ENCODE data around the gene ADRB1. TPM values are rescaled to one million over a fixed set of nuclear protein-coding genes. Genes with fewer than 3 reads are reported as not detected.

The ADRB1 gene
- total RNA-seq = under 1 TPM in 3 of 4 donors, not detected in 1; 0.13 to 0.66 (median 0.18) TPM

DNA sequence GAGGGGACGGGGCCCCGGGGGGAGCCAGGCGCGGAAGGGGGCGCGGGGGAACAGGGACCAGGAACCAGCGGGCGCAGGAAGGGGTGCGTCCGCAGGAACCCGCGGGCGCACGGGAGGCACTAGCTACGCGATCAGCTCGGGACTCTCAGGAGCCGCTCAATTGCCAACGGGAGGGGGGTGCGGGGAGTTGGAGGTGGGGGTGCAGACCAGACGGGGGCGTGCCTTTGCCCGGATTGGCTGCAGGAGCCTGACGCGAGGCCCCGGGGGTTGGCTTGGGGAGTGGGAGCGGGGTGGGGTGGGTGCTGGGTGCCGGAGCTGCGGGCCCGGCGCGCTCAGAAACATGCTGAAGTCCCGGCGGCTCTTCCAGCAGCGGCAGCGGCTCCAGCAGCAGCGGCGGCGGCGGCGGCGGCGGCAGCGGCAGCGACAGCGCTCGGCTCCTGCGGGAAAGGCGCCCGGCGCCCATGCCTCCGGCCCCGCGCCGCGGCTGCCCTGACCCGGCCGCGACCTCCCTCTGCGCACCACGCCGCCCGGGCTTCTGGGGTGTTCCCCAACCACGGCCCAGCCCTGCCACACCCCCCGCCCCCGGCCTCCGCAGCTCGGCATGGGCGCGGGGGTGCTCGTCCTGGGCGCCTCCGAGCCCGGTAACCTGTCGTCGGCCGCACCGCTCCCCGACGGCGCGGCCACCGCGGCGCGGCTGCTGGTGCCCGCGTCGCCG, at the start of gene ADRB1:
ADRB1 (plus strand) TSS at position 335 of the 715 bp plus-strand sequence; CDS start at position 602, 267 bp downstream.
- intact Hi-C loops (cut with DNase I; ENCODE audit: low total_unique reads) (no loop called here), in situ Hi-C loops (cut with MboI; ENCODE audit: low sequenced_read_pairs in 4 of 4) (no loop called here)
- no peaks in the 10 kb centered on the region for H3K36me3 ChIP-seq
- TF ChIP-seq CTCF (IDR thresholded peaks at IDR 0.05 in 4 of 5, conservative IDR thresholded peaks at IDR 0.05 in 1 of 5) (no peak), POLR2A (IDR thresholded peaks at IDR 0.05) (peak; percentile 16 to 24)
- no peaks in the 10 kb centered on the region for H3K9me3 ChIP-seq
- peaks cover 6% of the 10 kb centered on the region in 2 donors for H3K4me1 ChIP-seq
- peak; percentile 61 to 68 for DNase-seq
- peak within 1 kb of the TSS; percentile 51 to 57 (median 52) for H3K4me3 ChIP-seq
- peak within 1 kb of the TSS in 1 of 4 donors; percentile 35 for H3K27ac ChIP-seq
- peak; percentile 24 to 51 for ATAC-seq
- H3K27me3 ChIP-seq = peaks cover 11 to 25% (median 23%) of the 10 kb centered on the region in 3 donors

DNA sequence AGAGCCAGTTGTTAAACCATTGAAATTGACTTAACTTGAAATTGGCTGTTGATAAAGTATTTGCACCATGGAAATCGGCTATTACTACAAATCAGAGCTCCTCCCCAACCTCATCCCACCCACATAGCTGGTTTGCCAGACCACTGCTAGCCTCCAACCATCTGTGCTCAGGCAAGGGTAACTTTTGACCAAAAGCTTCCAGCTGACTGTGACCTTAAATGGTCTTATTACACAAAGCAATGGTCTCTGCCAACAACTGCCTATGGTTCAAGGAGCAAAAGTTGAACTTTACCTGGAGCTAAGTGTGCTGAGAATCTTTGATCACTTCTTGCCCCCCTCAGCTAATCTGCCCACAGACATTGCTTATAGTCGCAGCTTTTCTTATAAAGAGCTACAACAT, 48.5 kb upstream of the ADRB1 start:
- no peaks in the 10 kb centered on the region for H3K36me3 ChIP-seq
- intact Hi-C loops (cut with DNase I; ENCODE audit: low total_unique reads) = no loop called here
- in situ Hi-C loops (cut with MboI; ENCODE audit: low sequenced_read_pairs in 4 of 4) = no loop called here
- ATAC-seq (no peak), DNase-seq (no peak)
- no peaks in the 10 kb centered on the region for H3K9me3 ChIP-seq
- TF ChIP-seq POLR2A (IDR thresholded peaks at IDR 0.05) (no peak), CTCF (IDR thresholded peaks at IDR 0.05 in 4 of 5, conservative IDR thresholded peaks at IDR 0.05 in 1 of 5) (no peak)
- no peaks in the 10 kb centered on the region for H3K27me3 ChIP-seq
- no peak overlapping the region for H3K27ac ChIP-seq
- H3K4me1 ChIP-seq = no peaks in the 10 kb centered on the region
- H3K4me3 ChIP-seq = no peak overlapping the region

DNA sequence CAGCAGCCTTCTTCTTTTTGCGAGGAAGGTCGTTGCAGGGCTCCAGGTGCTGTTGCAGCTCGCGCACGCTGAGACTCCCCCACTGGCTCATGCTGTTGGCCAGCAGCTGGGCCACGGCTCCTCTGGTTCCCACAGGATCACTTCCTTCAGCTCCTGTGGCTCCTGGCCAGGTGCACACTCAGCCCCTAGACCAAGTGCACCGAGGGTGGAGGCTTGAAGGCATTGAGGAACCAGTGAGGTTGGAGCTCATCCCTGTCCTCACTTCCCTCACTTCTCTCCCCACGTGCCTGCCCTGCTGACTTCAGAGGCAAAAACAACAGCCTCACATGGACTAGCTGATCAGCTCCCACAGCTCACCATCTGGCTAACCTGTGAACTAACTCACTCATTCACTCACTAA, 46.2 kb upstream of the ADRB1 start:
- TF ChIP-seq POLR2A (IDR thresholded peaks at IDR 0.05) = no peak
- TF ChIP-seq CTCF (IDR thresholded peaks at IDR 0.05 in 4 of 5, conservative IDR thresholded peaks at IDR 0.05 in 1 of 5) = no peak
- DNase-seq = peak; percentile 32 to 33

GRCh38 chr10:113999531-113999930, 44.1 kb upstream of the ADRB1 start:
- peak in 1 of 2 donors; percentile 18 for DNase-seq
- H3K27ac ChIP-seq = no peak overlapping the region

More for the DNA sequence above, 46.2 kb upstream of the ADRB1 start:
- Histone ChIP-seq H3K4me3 (no peak overlapping the region), H3K27ac (no peak overlapping the region), H3K9me3 (no peaks in the 10 kb centered on the region), H3K27me3 (no peaks in the 10 kb centered on the region), H3K36me3 (no peaks in the 10 kb centered on the region), H3K4me1 (no peaks in the 10 kb centered on the region)
- peak in 1 of 2 donors; percentile 21 for ATAC-seq
- intact Hi-C loops (cut with DNase I; ENCODE audit: low total_unique reads) (no loop called here), in situ Hi-C loops (cut with MboI; ENCODE audit: low sequenced_read_pairs in 4 of 4) (no loop called here)

More at GRCh38 chr10:113999531-113999930, 44.1 kb upstream of the ADRB1 start:
- Histone ChIP-seq H3K9me3 (no peaks in the 10 kb centered on the region), H3K4me1 (no peaks in the 10 kb centered on the region), H3K36me3 (no peaks in the 10 kb centered on the region), H3K27me3 (no peaks in the 10 kb centered on the region), H3K4me3 (no peak overlapping the region)
- TF ChIP-seq CTCF (IDR thresholded peaks at IDR 0.05 in 4 of 5, conservative IDR thresholded peaks at IDR 0.05 in 1 of 5) (no peak), POLR2A (IDR thresholded peaks at IDR 0.05) (no peak)
- in situ Hi-C loops (cut with MboI; ENCODE audit: low sequenced_read_pairs in 4 of 4) = no loop called here
- intact Hi-C loops (cut with DNase I; ENCODE audit: low total_unique reads) = no loop called here
- ATAC-seq = no peak

Data from gastrocnemius medialis (tissue), 4 donors.